B cell (primary cell): ENCODE data around the gene LPIN2.

Source experiments
- CTCF ChIP-seq: fragments of 200-600 bp; IDR thresholded peaks from one replicate; pipeline ENCODE4 v1.8.0; 2022; ENCODE audit warnings: antibody characterized with exemption, mild to moderate bottlenecking
- EZH2 ChIP-seq: IDR thresholded peaks from 2 replicates; pipeline ENCODE4 v1.6.1; 2012; ENCODE audit warnings: borderline replicate concordance, low read depth, mild to moderate bottlenecking, moderate library complexity, low read length; ENCODE audit not compliant: insufficient read depth, poor library complexity, severe bottlenecking

- TF ChIP-seq EZH2 (no peak), CTCF (no peak)
Measured at GRCh38 chr18:2981212-2981728, 31.7 kb downstream of the LPIN2 start.
